ENCODE results near the gene FBN1.

GRCh38 chr15:48601095-48601494 is 44.4 kb downstream of the FBN1 start:
- TF ChIP-seq CTCF (IDR thresholded peaks at IDR 0.05; ENCODE audit: low read length) (no peak), EZH2phosphoT487 (IDR thresholded peaks at IDR 0.05; ENCODE audit: low read length) (no peak), EZH2 (optimal IDR thresholded peaks at IDR 0.05; ENCODE audit: low read depth, low read length) (no peak)

Data from MM.1S (cell line).